ENCODE results near the gene PROCA1.

The PROCA1 gene

GRCh38 chr17:28756049-28756804 lies 44.5 kb upstream of the PROCA1 start:
- H3K9me3 Mint-ChIP-seq, result no peaks in the 10 kb centered on the region
- H3K27me3 Mint-ChIP-seq (ENCODE audit: low read depth), result no peaks in the 10 kb centered on the region

DNA sequence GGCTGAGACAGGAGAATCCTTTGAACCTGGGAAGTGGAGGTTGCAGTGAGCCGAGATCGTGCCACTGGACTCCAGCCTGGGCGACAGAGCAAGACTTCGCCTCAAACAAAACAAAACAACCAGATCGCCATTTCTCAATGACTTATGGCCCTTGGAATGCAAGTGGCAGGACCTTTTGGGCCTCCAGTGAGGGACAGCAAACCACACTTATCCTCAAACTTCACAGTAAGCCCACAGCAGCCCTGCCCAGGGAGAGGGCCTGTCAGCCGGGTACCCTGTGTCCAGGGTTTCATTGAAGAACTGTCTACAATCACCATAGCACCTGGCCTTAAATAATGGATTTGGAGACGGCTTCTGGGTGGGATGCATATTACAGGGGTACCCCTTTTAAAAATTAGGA lies 43.8 kb upstream of the PROCA1 start:
- Mint-ChIP-seq H3K4me1 (no peaks in the 10 kb centered on the region), H3K9me3 (no peaks in the 10 kb centered on the region), H3K4me3 (no peak overlapping the region), H3K27ac (no peak overlapping the region), H3K27me3 (ENCODE audit: low read depth) (no peaks in the 10 kb centered on the region), H3K36me3 (ENCODE audit: low read depth) (peaks cover 54% of the 10 kb centered on the region)
- TF ChIP-seq CTCF (IDR thresholded peaks at IDR 0.05; ENCODE audit: unreplicated experiment in 3 of 3), result no peak

More at GRCh38 chr17:28756049-28756804, 44.5 kb upstream of the PROCA1 start:
- TF ChIP-seq CTCF (IDR thresholded peaks at IDR 0.05; ENCODE audit: unreplicated experiment in 3 of 3), result no peak
- Mint-ChIP-seq H3K36me3 (ENCODE audit: low read depth) (peaks cover 50% of the 10 kb centered on the region), H3K4me1 (no peaks in the 10 kb centered on the region), H3K4me3 (no peak overlapping the region), H3K27ac (peak overlapping the region in 1 of 3 experiments; percentile 59)

- H3K4me3 Mint-ChIP-seq, result no peak overlapping the region
- TF ChIP-seq CTCF (IDR thresholded peaks at IDR 0.05; ENCODE audit: unreplicated experiment in 3 of 3), result no peak
- H3K27me3 Mint-ChIP-seq (ENCODE audit: low read depth), result no peaks in the 10 kb centered on the region
- H3K27ac Mint-ChIP-seq, result peak overlapping the region in 1 of 3 experiments; percentile 32
- peaks cover 23% of the 10 kb centered on the region for H3K4me1 Mint-ChIP-seq
- H3K36me3 Mint-ChIP-seq (ENCODE audit: low read depth), result peaks cover 52% of the 10 kb centered on the region
- no peaks in the 10 kb centered on the region for H3K9me3 Mint-ChIP-seq
These were observed 40.1 kb upstream of the PROCA1 start for GRCh38 chr17:28751600-28752366.

GRCh38 chr17:28750178-28751047 lies 38.7 kb upstream of the PROCA1 start:
- TF ChIP-seq CTCF (IDR thresholded peaks at IDR 0.05; ENCODE audit: unreplicated experiment in 3 of 3), result peak; percentile 99 to 100 (median 100)
- H3K36me3 Mint-ChIP-seq (ENCODE audit: low read depth), result peaks cover 40% of the 10 kb centered on the region
- H3K27ac Mint-ChIP-seq, result peak overlapping the region; percentile 73 to 90 (median 81)
- no peaks in the 10 kb centered on the region for H3K9me3 Mint-ChIP-seq
- H3K4me1 Mint-ChIP-seq, result peaks cover 34% of the 10 kb centered on the region
- peak overlapping the region in 2 of 3 experiments; percentile 51 for H3K4me3 Mint-ChIP-seq
- no peaks in the 10 kb centered on the region for H3K27me3 Mint-ChIP-seq (ENCODE audit: low read depth)

GRCh38 chr17:28749516-28750177 lies 38.0 kb upstream of the PROCA1 start:
- TF ChIP-seq CTCF (IDR thresholded peaks at IDR 0.05; ENCODE audit: unreplicated experiment in 3 of 3), result no peak
- H3K36me3 Mint-ChIP-seq (ENCODE audit: low read depth), result peaks cover 40% of the 10 kb centered on the region
- no peaks in the 10 kb centered on the region for H3K27me3 Mint-ChIP-seq (ENCODE audit: low read depth)
- H3K9me3 Mint-ChIP-seq, result no peaks in the 10 kb centered on the region
- H3K4me1 Mint-ChIP-seq, result peaks cover 34% of the 10 kb centered on the region
- peak overlapping the region in 2 of 3 experiments; percentile 51 for H3K4me3 Mint-ChIP-seq
- peak overlapping the region; percentile 73 to 90 (median 86) for H3K27ac Mint-ChIP-seq
